Astrocyte (in vitro differentiated cells and primary cell): ENCODE results near the gene AMMECR1. TPM values are rescaled to one million over a fixed set of nuclear protein-coding genes. Genes with fewer than 3 reads are reported as not detected.

Experiments
- DNase-seq: peaks from one replicate; pipeline ENCODE4 v3.0.0-alpha.2; 2010; ENCODE audit warnings: low read depth
- FAIRE-seq: peaks from 2 replicates; lab custom pipeline; 2011; peaks lifted over from hg19 to GRCh38; lab: Jason Lieb, UNC
- H2AFZ ChIP-seq: 2 replicates; pipeline ENCODE4 v1.6.0; 2012; ENCODE audit warnings: low read depth, low read length, inconsistent platforms
- H3K27ac ChIP-seq: 2 replicates; pipeline ENCODE4 v1.5.1; 2011; ENCODE audit warnings: low read depth, low read length, inconsistent platforms
- H3K27me3 ChIP-seq: 2 replicates; pipeline ENCODE4 v1.6.0; 2011; ENCODE audit warnings: low read length, inconsistent platforms; ENCODE audit not compliant: insufficient read depth
- H3K36me3 ChIP-seq: 2 replicates; pipeline ENCODE4 v1.5.1; 2011; ENCODE audit warnings: low read length, inconsistent platforms; ENCODE audit not compliant: insufficient read depth
- H3K4me1 ChIP-seq: 2 replicates; pipeline ENCODE4 v1.5.1; 2011; ENCODE audit warnings: low read length, inconsistent platforms; ENCODE audit not compliant: insufficient read depth
- H3K4me2 ChIP-seq: 2 replicates; pipeline ENCODE4 v1.6.0; 2012; ENCODE audit warnings: low read length, inconsistent platforms
- H3K4me3 ChIP-seq: 2 replicates; pipeline ENCODE4 v1.5.1; 2011; ENCODE audit warnings: low read depth, mild to moderate bottlenecking, low read length, inconsistent platforms; ENCODE audit not compliant: insufficient read depth
- H3K79me2 ChIP-seq: 2 replicates; pipeline ENCODE4 v1.6.0; 2012; ENCODE audit warnings: mild to moderate bottlenecking, low read length, inconsistent platforms; ENCODE audit not compliant: insufficient read depth
- H3K9ac ChIP-seq: 2 replicates; pipeline ENCODE4 v1.6.0; 2012; ENCODE audit warnings: mild to moderate bottlenecking, low read length, inconsistent platforms
- H3K9me3 ChIP-seq: 2 replicates; pipeline ENCODE4 v1.5.1; 2012; ENCODE audit warnings: low read depth, mild to moderate bottlenecking, low read length, inconsistent platforms; ENCODE audit not compliant: insufficient read depth
- H4K20me1 ChIP-seq: 2 replicates; pipeline ENCODE4 v1.6.0; 2012; ENCODE audit warnings: low read length, inconsistent platforms; ENCODE audit not compliant: insufficient read depth
- H3K27ac Mint-ChIP-seq: one replicate; pipeline ENCODE4 v1.8.0; 2021; ENCODE audit warnings: mild to moderate bottlenecking, mixed read lengths; ENCODE audit not compliant: unreplicated experiment
- H3K27me3 Mint-ChIP-seq: one replicate; pipeline ENCODE4 v1.8.0; 2021; ENCODE audit warnings: low read depth, mixed read lengths; ENCODE audit not compliant: unreplicated experiment
- H3K36me3 Mint-ChIP-seq: one replicate; pipeline ENCODE4 v1.8.0; 2021; ENCODE audit warnings: low read depth, mixed read lengths; ENCODE audit not compliant: unreplicated experiment
- H3K4me1 Mint-ChIP-seq: one replicate; pipeline ENCODE4 v1.8.0; 2021; ENCODE audit warnings: low read depth, mixed read lengths; ENCODE audit not compliant: unreplicated experiment
- H3K4me3 Mint-ChIP-seq: one replicate; pipeline ENCODE4 v1.8.0; 2021; ENCODE audit warnings: mild to moderate bottlenecking, moderate library complexity, mixed read lengths; ENCODE audit not compliant: unreplicated experiment
- H3K9me3 Mint-ChIP-seq: one replicate; pipeline ENCODE4 v1.8.0; 2021; ENCODE audit warnings: mild to moderate bottlenecking, mixed read lengths; ENCODE audit not compliant: unreplicated experiment
- EZH2 ChIP-seq: IDR thresholded peaks from 2 replicates; pipeline ENCODE4 v1.6.1; 2012; ENCODE audit warnings: mild to moderate bottlenecking, low read length, inconsistent platforms; ENCODE audit not compliant: insufficient read depth
- total RNA-seq: library from RNA; stranded (reverse); gene quantifications from 2 replicates; pipeline ENCODE4 v1.2.1, GENCODE V29; 2021
- TF ChIP-seq, protein P1 (sequence below): IDR thresholded peaks from 2 replicates; pipeline ENCODE4 v1.5.1; 2011; ENCODE audit warnings: low read depth, mild to moderate bottlenecking, inconsistent platforms, low read length, moderate library complexity; ENCODE audit not compliant: insufficient read depth

The AMMECR1 gene
- total RNA-seq, 1 donor from 2014 or later = 16.0 TPM

DNA sequence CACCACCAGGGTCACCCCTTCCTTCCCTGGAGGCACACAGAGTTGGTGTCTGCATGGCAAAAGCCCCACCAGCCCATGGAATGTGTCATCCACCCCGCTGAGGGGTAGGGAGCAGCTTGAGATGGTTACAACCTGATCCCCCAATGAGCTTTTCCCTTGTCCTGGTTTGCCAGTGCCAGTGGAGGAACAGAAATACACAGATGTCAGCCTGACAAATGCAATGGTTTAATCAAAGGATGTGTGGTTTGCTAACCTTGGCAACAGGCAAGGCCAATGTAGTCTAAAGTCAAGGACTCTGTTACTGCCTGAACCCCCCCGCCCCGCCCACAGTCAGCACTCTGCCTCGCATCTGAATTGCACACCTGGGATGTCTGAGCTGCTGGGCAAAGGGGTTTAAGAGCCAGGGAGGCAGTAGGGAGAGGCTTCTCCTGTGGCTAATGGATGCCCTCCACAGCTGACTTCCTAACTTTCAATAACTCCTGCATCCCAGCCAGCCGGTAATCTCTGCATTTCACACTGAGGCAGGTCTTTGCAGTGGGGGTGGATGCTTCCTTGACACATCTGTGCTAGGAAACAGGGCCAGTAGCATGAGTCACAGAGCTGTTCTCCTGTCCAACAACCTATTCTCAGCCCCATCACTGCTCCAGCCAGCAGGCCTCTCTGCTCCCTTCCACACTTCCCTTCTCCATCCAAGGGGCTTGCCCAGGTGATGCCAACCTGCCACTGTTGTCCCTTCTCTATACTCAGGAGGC, 137.5 kb downstream of the AMMECR1 start:
- peak overlapping the region; percentile 34 for H3K4me3 Mint-ChIP-seq

DNA sequence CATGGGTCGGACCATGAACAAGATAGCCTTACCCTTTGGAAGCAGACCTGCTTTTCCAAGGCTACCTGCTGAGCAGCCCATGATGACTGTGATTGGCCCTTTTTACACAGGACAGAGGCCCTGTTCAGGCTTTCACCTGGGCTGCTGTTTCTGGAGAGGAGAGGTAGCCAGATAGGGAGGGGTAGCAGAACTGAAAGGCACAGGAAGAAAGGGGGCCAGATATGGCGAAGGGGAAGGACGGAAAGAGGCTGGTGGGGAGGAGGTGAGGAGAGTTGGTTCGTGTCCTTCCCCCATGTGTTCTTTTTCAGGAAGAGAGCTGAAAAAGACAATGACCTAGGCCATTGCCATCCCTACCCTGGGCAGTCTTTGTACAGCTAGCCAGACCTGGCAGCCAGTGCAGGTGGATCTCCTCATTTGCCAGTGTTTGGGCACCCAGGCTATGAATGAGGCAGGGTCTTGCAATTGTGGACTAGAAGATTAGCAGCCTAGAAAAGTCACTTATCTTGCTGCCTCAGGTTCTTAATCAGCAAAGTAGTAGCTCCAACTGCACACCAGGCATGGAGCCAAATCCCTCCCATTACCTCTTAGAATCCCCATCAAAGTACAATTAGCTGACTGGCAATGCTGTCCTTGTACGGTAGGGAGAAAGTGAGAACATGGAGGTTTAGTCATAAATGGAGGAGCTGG, 139.6 kb downstream of the AMMECR1 start:
- H4K20me1 ChIP-seq = no peaks in the 10 kb centered on the region
- Mint-ChIP-seq H3K4me1 (peaks cover 22% of the 10 kb centered on the region), H3K9me3 (no peaks in the 10 kb centered on the region), H3K27me3 (no peaks in the 10 kb centered on the region), H3K36me3 (peaks cover 2% of the 10 kb centered on the region), H3K4me3 (no peak overlapping the region), H3K27ac (no peak overlapping the region)
- no peaks in the 10 kb centered on the region for H3K36me3 ChIP-seq
- FAIRE-seq (peak; percentile 47), DNase-seq (no peak)
- H3K9me3 ChIP-seq = no peaks in the 10 kb centered on the region
- no peak for TF ChIP-seq EZH2
- TF ChIP-seq, protein P1, sequence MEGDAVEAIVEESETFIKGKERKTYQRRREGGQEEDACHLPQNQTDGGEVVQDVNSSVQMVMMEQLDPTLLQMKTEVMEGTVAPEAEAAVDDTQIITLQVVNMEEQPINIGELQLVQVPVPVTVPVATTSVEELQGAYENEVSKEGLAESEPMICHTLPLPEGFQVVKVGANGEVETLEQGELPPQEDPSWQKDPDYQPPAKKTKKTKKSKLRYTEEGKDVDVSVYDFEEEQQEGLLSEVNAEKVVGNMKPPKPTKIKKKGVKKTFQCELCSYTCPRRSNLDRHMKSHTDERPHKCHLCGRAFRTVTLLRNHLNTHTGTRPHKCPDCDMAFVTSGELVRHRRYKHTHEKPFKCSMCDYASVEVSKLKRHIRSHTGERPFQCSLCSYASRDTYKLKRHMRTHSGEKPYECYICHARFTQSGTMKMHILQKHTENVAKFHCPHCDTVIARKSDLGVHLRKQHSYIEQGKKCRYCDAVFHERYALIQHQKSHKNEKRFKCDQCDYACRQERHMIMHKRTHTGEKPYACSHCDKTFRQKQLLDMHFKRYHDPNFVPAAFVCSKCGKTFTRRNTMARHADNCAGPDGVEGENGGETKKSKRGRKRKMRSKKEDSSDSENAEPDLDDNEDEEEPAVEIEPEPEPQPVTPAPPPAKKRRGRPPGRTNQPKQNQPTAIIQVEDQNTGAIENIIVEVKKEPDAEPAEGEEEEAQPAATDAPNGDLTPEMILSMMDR = no peak
- no peak overlapping the region for H2AFZ ChIP-seq
- H3K27ac ChIP-seq = no peak overlapping the region
- H3K27me3 ChIP-seq = no peaks in the 10 kb centered on the region
- no peak overlapping the region for H3K4me3 ChIP-seq
- H3K4me1 ChIP-seq = peaks cover 39% of the 10 kb centered on the region
- H3K9ac ChIP-seq = no peak overlapping the region
- H3K4me2 ChIP-seq = no peak overlapping the region
- H3K79me2 ChIP-seq = no peaks in the 10 kb centered on the region

More for the DNA sequence above, 137.5 kb downstream of the AMMECR1 start:
- peak; percentile 87 for DNase-seq
- peak overlapping the region; percentile 78 for H3K4me2 ChIP-seq
- no peak overlapping the region for H3K4me3 ChIP-seq
- H3K27me3 ChIP-seq = no peaks in the 10 kb centered on the region
- peak; percentile 87 for FAIRE-seq
- TF ChIP-seq, protein P1 = no peak
- no peak for TF ChIP-seq EZH2
- no peaks in the 10 kb centered on the region for H3K79me2 ChIP-seq
- H3K27ac ChIP-seq = peak overlapping the region; percentile 83
- H3K9me3 ChIP-seq = no peaks in the 10 kb centered on the region
- H3K4me1 ChIP-seq = peaks cover 33% of the 10 kb centered on the region
- H3K9me3 Mint-ChIP-seq = no peaks in the 10 kb centered on the region
- H3K36me3 Mint-ChIP-seq = no peaks in the 10 kb centered on the region
- H3K27ac Mint-ChIP-seq = peak overlapping the region; percentile 80
- no peaks in the 10 kb centered on the region for H3K36me3 ChIP-seq
- H3K27me3 Mint-ChIP-seq = no peaks in the 10 kb centered on the region
- no peaks in the 10 kb centered on the region for H4K20me1 ChIP-seq
- H3K9ac ChIP-seq = peak overlapping the region; percentile 57
- H2AFZ ChIP-seq = no peak overlapping the region
- H3K4me1 Mint-ChIP-seq = peaks cover 20% of the 10 kb centered on the region
